GM18951 (cell line): Measurements from ENCODE around the gene MARVELD3.
"Not testable (repeated sequence)": the region's sequence is repeated elsewhere in the genome, so short reads cannot be mapped to it uniquely, and the experiment has no call there.

ENCODE experiments used
- POLR2A ChIP-seq: IDR thresholded peaks from 4 replicates; pipeline ENCODE4 v1.6.1; 2011; ENCODE audit warnings: mild to moderate bottlenecking; ENCODE audit not compliant: insufficient read length, insufficient read depth; ENCODE audit errors: extremely low read depth
- in situ Hi-C: fragments of 300-500 bp; cut with MboI; formaldehyde crosslinking; loops from one replicate; pipeline ENCODE4 v1.12.0; 2022; ENCODE audit warnings: low sequenced_read_pairs, mixed read lengths, inconsistent platforms; ENCODE audit not compliant: unreplicated experiment

The MARVELD3 gene, protein sequence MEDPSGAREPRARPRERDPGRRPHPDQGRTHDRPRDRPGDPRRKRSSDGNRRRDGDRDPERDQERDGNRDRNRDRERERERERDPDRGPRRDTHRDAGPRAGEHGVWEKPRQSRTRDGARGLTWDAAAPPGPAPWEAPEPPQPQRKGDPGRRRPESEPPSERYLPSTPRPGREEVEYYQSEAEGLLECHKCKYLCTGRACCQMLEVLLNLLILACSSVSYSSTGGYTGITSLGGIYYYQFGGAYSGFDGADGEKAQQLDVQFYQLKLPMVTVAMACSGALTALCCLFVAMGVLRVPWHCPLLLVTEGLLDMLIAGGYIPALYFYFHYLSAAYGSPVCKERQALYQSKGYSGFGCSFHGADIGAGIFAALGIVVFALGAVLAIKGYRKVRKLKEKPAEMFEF

DNA sequence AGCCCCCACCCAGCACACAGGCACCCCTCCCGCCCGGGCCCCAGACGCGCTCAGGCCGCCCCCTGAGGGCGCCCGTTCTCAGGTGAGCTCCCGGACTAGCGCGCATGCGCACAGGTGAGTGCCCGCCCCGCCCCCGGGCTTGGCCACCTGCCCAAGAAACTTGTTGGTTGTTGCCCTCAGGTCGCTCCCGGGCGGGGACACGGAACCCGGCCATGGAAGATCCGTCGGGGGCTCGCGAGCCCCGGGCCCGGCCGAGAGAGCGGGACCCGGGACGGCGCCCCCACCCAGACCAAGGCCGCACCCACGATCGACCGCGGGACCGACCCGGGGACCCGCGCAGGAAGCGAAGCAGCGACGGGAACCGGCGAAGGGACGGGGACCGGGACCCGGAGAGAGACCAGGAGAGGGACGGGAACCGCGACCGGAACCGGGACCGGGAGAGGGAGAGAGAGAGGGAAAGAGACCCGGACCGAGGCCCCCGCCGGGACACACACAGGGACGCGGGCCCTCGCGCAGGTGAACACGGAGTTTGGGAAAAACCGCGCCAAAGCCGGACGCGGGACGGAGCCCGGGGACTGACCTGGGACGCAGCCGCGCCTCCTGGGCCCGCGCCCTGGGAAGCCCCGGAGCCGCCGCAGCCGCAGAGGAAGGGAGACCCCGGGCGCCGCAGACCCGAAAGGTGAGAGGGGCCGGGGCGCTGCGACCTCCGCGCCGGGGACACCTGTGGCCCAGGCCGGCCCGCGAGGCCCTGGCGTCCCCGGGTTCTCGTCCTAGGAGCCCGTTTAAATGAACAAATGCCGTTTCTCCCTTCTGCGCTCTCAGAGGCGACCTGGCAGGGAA, at the start of gene MARVELD3:
Gene MARVELD3 (plus strand): TSS at position 167 of the 840 bp plus-strand sequence. CDS start 46 bp downstream, at position 213.
- no peak for TF ChIP-seq POLR2A
- in situ Hi-C loops = no loop called here

DNA sequence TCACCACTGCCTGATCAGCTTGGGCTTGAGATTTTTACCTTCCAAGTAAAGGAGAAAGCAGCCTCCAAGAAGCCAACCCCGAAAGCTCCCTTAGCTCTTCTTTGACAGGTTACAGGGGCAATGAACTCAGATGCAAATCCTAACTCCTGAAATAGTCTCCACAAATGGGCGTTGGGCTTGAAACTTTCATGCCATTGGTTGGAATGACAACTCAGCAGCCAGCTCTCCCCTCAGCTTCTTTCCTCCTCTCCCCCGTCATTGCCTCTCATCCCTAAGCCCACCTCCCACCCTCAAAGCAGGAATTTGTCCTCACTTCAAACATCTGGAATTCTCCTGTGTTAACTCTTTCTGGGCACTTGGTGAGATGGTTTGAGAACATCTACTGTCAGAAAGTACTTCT, 49.0 kb upstream of the MARVELD3 start, which contains the start of gene TAT:
Gene TAT (minus strand): TSS at position 122 of the 400 bp plus-strand sequence. CDS start 677 bp downstream, outside the sequence.
- in situ Hi-C loops = no loop called here
- TF ChIP-seq POLR2A = no peak

DNA sequence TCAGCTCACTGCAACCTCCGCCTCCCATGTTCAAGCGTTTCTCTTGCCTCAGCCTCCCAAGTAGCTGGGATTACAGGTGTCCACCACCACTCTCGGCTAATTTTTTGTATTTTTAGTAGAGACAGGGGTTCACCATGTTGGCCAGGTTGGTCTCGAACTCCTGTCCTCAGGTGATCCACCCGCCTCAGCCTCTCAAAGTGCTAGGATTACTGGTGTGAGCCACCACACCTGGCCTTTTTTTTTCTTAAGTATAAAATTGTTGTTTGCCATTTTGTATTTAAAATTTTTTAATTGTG, 43.5 kb upstream of the MARVELD3 start:
- in situ Hi-C loops = not testable (repeated sequence)

DNA sequence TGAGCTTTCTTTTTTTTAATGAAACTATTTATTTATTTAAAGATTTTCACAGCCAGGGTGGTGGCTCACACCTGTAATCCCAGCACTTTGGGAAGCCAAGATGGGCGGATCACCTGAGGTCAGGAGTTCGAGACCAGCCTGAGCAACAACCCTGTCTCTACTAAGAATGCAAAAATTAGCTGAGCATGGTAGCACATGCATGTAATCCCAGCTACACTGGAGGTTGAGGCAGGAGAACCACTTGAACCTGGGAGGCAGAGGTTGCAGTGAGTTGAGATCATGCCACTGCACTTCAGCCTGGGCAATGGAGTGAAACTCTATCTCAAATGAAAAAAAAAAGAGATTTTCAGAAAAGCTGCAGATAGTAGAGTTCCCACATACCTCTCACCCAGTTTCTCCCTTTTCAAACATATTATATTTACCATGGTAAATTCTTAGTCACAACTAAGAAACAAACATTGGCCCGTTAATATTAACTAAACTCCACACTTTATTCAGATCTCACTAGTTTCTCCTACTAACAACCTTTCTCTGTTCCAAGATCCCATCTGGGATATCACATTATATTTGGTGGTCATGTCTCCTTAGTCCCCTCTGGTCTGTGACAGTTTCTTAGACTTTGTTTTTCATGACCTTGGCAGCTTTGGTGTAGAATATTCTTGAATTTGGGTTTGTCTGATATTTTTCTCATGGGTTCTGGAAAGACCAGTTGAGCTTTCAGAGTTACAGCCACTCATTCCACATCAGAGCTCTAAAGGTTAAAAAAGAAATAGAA, 41.3 kb upstream of the MARVELD3 start:
- TF ChIP-seq POLR2A = no peak
- in situ Hi-C loops = no loop called here

DNA sequence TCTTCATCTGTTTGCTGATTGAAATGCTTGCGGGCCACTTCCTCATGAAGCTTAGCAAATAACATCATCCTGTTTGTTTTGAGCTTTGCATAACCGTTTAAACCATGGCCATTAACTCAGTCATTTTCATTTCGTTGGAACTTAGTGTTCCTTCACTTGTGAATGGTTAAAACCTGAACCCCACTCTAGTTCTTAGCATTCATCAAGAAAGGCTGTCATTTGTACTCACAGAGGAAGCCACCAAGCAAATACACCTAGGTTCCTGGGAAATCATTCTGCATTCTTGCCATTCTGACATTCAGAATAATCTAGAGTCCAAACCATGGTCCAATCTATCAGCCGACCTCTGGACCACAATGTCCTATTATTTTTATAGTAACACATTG, 40.7 kb upstream of the MARVELD3 start:
- in situ Hi-C loops = no loop called here
- no peak for TF ChIP-seq POLR2A

DNA sequence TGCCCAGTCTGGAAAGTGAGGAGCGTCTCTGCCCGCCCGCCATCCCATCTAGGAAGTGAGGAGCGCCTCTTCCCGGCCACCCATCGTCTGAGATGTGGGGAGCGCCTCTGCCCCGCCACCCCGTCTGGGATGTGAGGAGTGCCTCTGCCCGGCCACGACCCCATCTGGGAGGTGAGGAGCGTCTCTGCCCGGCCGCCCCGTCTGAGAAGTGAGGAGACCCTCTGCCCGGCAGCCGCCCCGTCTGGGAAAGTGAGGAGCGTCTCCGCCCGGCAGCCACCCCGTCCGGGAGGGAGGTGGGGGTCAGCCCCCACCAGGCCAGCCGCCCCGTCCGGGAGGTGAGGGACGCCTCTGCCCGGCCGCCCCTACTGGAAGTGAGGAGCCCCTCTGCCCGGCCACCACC, 36.6 kb upstream of the MARVELD3 start:
- in situ Hi-C loops = not testable (repeated sequence)

DNA sequence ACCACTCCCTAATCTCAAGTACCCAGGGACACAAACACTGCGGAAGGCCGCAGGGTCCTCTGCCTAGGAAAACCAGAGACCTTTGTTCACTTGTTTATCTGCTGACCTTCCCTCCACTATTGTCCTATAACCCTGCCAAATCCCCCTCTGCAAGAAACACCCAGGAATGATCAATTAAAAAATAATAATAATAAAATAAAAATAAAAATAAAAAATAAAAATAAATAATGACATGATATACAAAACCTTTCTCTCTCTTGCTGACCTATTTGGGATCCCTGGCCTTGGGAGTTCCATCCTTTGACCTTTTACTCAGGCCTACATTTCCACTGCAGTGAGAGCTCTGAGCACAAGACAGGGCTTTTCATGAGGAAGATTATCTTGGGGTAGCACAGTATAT, 35.9 kb upstream of the MARVELD3 start:
- in situ Hi-C loops = not testable (repeated sequence)

DNA sequence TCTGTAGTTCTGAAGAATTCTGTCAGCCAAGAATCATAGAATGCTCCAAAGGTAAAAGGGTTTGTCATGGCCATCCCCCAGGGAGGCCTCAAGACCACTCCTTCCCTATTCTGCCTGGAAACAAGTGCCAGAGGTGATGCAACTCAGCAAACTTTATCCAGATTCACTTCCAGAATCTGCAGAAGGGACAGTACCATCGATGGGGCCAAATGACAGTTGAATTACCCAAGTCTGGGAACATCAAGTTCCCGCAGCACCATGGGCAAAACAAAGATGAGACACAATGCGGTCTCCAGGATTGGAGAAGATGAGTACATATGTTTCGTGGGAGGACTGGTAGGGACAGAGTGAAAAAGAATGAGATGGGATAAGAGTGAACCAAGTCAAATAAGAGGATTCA, 35.4 kb upstream of the MARVELD3 start:
- TF ChIP-seq POLR2A = no peak

DNA sequence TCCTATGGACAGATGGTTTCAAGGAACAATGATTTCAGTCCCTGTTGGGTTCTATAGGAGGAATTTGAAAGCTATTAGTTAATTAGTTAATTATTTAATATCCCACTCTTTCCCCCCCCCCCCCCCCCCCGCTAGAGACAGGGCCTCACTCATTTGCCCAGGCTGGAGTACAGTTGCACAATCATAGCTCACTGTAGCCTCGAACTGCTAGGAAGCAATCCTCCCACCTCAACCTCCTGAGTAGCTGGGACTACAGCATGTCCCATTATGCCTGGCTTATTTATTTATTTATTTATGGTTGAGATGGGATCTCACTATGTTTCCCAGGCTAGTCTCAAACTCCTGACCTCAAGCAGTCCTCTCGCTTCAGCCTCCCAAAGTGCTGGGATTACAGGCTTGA, 34.1 kb upstream of the MARVELD3 start:
- no peak for TF ChIP-seq POLR2A
- in situ Hi-C loops = no loop called here

More for the DNA sequence above, 35.4 kb upstream of the MARVELD3 start:
- in situ Hi-C loops = no loop called here

DNA sequence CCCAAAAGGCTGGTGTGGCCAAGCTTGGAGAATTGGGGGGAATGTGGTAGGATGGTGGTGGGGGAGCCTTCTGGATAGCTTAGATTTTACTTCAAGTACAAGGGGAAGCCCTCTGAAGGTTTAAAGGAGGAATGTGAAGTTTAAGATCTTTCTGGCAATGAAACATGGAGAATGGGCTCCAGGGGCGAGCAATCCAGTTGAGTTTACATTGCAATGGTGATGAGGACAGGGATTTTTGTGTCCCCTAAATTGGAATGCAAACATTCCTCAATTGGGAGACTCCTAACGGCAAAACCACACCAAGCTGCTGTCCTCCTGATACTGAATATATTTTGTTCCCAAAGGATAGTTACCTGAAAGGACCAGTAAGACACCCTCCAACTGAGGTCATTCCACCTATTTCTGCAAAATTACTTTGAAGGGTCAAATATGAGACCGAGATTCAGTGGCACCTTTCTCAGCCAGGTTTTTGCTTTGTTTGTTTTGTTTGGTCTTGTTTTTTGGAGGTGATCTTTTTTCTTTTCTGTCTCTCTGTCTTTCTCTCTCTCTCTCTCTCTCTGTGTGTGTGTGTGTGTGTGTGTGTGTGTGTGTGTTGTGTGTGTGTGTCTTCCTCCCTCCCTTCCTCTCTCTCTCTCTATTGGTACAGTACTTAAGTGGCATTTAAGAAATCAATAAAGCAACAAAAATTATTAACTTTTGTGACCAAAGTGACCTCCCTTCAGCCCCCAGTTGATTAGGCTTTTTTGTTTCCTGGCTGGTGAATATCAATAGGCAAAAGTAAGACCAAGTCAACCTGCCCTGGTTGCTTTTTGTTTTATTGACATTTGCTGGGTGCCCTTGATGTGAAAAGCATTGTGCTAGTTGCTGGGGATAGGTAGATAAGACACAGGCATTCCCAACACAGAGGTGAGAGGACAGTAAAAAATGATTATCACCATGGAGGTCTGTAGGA, 32.7 kb upstream of the MARVELD3 start:
- in situ Hi-C loops = no loop called here
- no peak for TF ChIP-seq POLR2A

DNA sequence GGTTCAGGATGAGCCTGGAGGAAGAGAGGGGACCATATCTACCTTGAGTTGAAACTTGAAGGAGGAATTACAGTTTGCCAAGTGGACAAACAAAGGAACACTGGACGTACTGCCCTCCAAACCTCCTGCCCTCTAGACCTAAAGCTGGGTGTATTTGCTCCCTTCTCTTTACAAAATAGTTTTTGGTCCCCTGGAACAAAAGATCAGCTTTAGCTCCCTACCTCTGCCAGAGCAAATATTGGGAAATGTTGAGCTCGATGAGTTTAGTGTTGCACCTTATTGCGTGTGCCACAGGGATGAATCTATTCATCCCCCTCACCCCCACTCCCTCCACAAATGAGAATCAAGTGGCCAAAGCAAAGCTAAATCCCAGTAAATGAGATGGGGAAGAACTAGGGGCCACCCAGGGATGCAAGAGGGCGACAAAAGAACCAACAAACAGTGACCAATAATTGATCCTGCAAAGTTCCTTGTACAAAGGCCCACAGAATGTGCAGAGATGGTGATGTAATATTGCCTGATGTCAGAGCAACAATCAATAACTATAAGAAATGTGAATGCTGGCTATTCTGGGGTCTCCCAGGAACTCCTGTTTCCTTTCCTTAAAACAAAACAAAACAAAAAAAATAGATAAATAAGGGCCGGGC, 31.9 kb upstream of the MARVELD3 start:
- TF ChIP-seq POLR2A = no peak
- in situ Hi-C loops = no loop called here

DNA sequence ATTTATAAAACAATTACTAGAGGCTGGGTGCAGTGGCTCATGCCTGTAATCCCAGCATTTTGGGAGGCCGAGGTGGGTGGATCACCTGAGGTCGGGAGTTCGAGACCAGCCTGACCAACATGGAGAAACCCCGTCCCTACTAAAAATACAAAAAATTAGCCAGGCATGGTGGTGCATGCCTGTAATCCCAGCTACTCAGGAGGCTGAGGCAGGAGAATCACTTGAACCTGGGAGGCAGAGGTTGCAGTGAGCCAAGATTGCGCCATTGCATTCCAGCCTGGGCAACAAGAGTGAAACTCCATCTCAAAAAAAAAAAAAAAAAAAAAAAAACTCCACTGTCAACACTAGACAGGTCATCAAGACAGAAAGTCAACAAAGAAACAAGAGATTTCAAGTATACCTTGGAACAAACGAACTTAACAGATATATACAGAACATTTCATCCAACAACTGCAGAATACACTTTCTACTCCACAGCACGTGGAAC, 30.6 kb upstream of the MARVELD3 start:
- in situ Hi-C loops = not testable (repeated sequence)

DNA sequence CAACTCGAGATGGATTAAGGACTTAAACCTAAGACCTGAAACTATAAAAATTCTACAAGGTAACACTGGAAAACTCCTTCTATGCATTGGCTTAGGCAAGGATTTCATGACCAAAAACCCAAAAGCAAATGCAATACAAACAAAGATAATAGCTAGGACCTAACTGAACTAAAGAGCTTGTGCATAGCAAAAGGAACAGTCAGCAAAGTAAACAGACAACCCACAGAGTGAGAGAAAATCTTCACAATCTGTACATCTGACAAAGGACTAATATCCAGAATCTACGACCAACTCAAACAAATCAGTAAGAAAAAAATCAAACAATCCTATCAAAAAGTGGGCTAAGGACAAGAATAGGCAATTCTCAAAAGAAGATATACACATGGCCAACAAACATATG, 27.6 kb upstream of the MARVELD3 start:
- in situ Hi-C loops = not testable (repeated sequence)
